Measurements from ENCODE around the gene TMEM132D.

The TMEM132D gene

GRCh38 chr12:129459886-129460285, 443.9 kb downstream of the TMEM132D start:
- no peak overlapping the region for H3K4me2 ChIP-seq
- no peaks in the 10 kb centered on the region for H3K36me3 ChIP-seq (ENCODE audit: insufficient read depth)
- no peaks in the 10 kb centered on the region for H3K4me1 ChIP-seq (ENCODE audit: low read depth, poor library complexity, severe bottlenecking)
- no peaks in the 10 kb centered on the region for H3K27me3 ChIP-seq (ENCODE audit: insufficient read depth, low read depth)
- H4K20me1 ChIP-seq (ENCODE audit: insufficient read depth), result no peaks in the 10 kb centered on the region
- H3K9ac ChIP-seq, result no peak overlapping the region
- no peaks in the 10 kb centered on the region for H3K79me2 ChIP-seq (ENCODE audit: insufficient read depth, low read depth)
- no peak overlapping the region for H3K27ac ChIP-seq
- no peak overlapping the region for H3K4me3 ChIP-seq (IDR thresholded peaks at IDR 0.05; ENCODE audit: insufficient read depth, low read depth, low read length)
- no peak for TF ChIP-seq CTCF (conservative IDR thresholded peaks at IDR 0.05; ENCODE audit: low read depth, low read length)
- no peak overlapping the region for H2AFZ ChIP-seq (ENCODE audit: low read depth)

GRCh38 chr12:129446696-129447095, 457.1 kb downstream of the TMEM132D start:
- Histone ChIP-seq H3K27me3 (ENCODE audit: insufficient read depth, low read depth) (no peaks in the 10 kb centered on the region), H3K27ac (no peak overlapping the region), H3K9ac (no peak overlapping the region), H3K4me3 (IDR thresholded peaks at IDR 0.05; ENCODE audit: insufficient read depth, low read depth, low read length) (no peak overlapping the region), H3K36me3 (ENCODE audit: insufficient read depth) (no peaks in the 10 kb centered on the region), H3K79me2 (ENCODE audit: insufficient read depth, low read depth) (no peaks in the 10 kb centered on the region), H3K4me1 (ENCODE audit: low read depth, poor library complexity, severe bottlenecking) (no peaks in the 10 kb centered on the region), H2AFZ (ENCODE audit: low read depth) (no peak overlapping the region), H3K4me2 (no peak overlapping the region), H4K20me1 (ENCODE audit: insufficient read depth) (no peaks in the 10 kb centered on the region)
- no peak for TF ChIP-seq CTCF (conservative IDR thresholded peaks at IDR 0.05; ENCODE audit: low read depth, low read length)

- Histone ChIP-seq H3K9ac (no peak overlapping the region), H3K36me3 (ENCODE audit: insufficient read depth) (no peaks in the 10 kb centered on the region), H3K79me2 (ENCODE audit: insufficient read depth, low read depth) (no peaks in the 10 kb centered on the region), H3K4me3 (IDR thresholded peaks at IDR 0.05; ENCODE audit: insufficient read depth, low read depth, low read length) (no peak overlapping the region), H2AFZ (ENCODE audit: low read depth) (no peak overlapping the region), H3K27me3 (ENCODE audit: insufficient read depth, low read depth) (no peaks in the 10 kb centered on the region), H3K27ac (no peak overlapping the region), H3K4me2 (no peak overlapping the region), H3K4me1 (ENCODE audit: low read depth, poor library complexity, severe bottlenecking) (no peaks in the 10 kb centered on the region), H4K20me1 (ENCODE audit: insufficient read depth) (no peaks in the 10 kb centered on the region)
- TF ChIP-seq CTCF (conservative IDR thresholded peaks at IDR 0.05; ENCODE audit: low read depth, low read length), result no peak
These were observed 463.5 kb downstream of the TMEM132D start for GRCh38 chr12:129440278-129440677.

GRCh38 chr12:129434790-129435189, 469.0 kb downstream of the TMEM132D start:
- Histone ChIP-seq H3K4me3 (IDR thresholded peaks at IDR 0.05; ENCODE audit: insufficient read depth, low read depth, low read length) (no peak overlapping the region), H3K36me3 (ENCODE audit: insufficient read depth) (no peaks in the 10 kb centered on the region), H3K27ac (no peak overlapping the region), H3K4me1 (ENCODE audit: low read depth, poor library complexity, severe bottlenecking) (no peaks in the 10 kb centered on the region), H3K27me3 (ENCODE audit: insufficient read depth, low read depth) (no peaks in the 10 kb centered on the region), H3K9ac (no peak overlapping the region), H4K20me1 (ENCODE audit: insufficient read depth) (no peaks in the 10 kb centered on the region), H3K79me2 (ENCODE audit: insufficient read depth, low read depth) (no peaks in the 10 kb centered on the region), H2AFZ (ENCODE audit: low read depth) (no peak overlapping the region), H3K4me2 (no peak overlapping the region)
- no peak for TF ChIP-seq CTCF (conservative IDR thresholded peaks at IDR 0.05; ENCODE audit: low read depth, low read length)
